Tibial nerve (tissue), 3 donors: ENCODE results near the gene TMEM200C.
"Not testable (repeated sequence)": the region's sequence is repeated elsewhere in the genome, so short reads cannot be mapped to it uniquely, and the experiment has no call there.

Experiments
- POLR2A ChIP-seq, 2 donors: fragments of 450-650 bp; IDR thresholded peaks; one replicate each; pipeline ENCODE4 v1.6.1; 2017; ENCODE audit warnings: antibody characterized with exemption in 2 of 2, mild to moderate bottlenecking in 2 of 2, moderate library complexity in 2 of 2
- TF ChIP-seq, protein P1 (sequence below), 5 experiments: fragments of 200-600 bp in 3 of 5; fragments of 450-650 bp in 2 of 5; sonication (generic) in 3 of 5; IDR thresholded peaks; one replicate each; pipeline ENCODE4 v1.5.1; 2016 to 2019; ENCODE audit warnings: antibody characterized with exemption in 5 of 5, mild to moderate bottlenecking in 3 of 5, moderate library complexity in 2 of 5

DNA sequence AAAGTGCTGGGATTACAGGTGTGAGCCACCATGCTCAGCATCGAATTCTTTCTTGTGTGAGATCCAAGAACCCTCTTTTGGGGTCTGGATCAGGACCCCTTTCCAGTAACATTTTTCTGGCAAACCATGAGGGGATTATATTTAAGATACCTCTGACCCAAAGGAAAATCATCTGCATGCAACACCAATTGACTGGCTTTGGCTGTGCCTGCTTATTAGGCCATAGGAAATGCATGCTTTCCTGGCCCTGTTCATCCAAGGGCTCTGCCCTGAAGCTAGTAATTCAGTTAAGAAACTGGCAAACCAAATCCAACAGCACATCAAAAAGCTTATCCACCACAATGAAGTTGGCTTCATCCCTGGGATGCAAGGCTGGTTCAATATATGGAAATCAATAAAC is 33.2 kb downstream of the TMEM200C start:
- not testable (repeated sequence) for TF ChIP-seq POLR2A (IDR thresholded peaks at IDR 0.05)
- TF ChIP-seq, protein P1, sequence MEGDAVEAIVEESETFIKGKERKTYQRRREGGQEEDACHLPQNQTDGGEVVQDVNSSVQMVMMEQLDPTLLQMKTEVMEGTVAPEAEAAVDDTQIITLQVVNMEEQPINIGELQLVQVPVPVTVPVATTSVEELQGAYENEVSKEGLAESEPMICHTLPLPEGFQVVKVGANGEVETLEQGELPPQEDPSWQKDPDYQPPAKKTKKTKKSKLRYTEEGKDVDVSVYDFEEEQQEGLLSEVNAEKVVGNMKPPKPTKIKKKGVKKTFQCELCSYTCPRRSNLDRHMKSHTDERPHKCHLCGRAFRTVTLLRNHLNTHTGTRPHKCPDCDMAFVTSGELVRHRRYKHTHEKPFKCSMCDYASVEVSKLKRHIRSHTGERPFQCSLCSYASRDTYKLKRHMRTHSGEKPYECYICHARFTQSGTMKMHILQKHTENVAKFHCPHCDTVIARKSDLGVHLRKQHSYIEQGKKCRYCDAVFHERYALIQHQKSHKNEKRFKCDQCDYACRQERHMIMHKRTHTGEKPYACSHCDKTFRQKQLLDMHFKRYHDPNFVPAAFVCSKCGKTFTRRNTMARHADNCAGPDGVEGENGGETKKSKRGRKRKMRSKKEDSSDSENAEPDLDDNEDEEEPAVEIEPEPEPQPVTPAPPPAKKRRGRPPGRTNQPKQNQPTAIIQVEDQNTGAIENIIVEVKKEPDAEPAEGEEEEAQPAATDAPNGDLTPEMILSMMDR (IDR thresholded peaks at IDR 0.05): not testable (repeated sequence)
